Measurements from ENCODE around the gene NAV2. TPM values are rescaled to one million over a fixed set of nuclear protein-coding genes. Genes with fewer than 3 reads are reported as not detected.

Gene NAV2
- total and polyA plus RNA-seq, 12 donors: 6.9 to 34.7 (median 20.2) TPM

DNA sequence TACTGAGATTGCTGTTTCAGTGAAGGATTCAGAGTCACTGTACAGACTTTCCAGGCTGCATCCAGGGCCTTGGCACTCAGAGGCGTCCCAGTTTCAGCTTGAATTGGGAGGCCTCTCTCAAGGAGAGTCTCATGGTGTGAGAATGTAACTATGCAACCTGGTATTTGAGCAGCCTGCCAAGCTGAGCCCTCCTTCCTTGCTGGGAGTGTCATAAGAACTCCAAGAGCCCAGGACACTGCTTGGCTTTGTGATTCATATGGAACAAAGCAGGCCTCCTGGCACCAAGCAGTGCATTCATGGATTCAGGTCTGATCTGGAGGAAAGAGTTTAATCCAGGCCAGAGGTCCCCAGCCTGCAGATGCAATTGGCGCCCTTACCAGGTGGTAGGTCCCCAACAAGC lies 276.0 kb downstream of the NAV2 start:
- H3K4me3 ChIP-seq: no peak overlapping the region
- peaks cover 0 to 4% (median 0%) of the 10 kb centered on the region in 11 donors for H3K9me3 ChIP-seq
- intact Hi-C loops (cut with DNase I): no loop called here
- peak; percentile 41 to 90 (median 74) for ATAC-seq
- 23 to 34% methylated on average over 2 of the region's 2 CpGs for WGBS, 2 donors
- peak overlapping the region in 8 of 10 donors; percentile 5 to 71 (median 59) for H3K27ac ChIP-seq
- TF ChIP-seq, protein P1, sequence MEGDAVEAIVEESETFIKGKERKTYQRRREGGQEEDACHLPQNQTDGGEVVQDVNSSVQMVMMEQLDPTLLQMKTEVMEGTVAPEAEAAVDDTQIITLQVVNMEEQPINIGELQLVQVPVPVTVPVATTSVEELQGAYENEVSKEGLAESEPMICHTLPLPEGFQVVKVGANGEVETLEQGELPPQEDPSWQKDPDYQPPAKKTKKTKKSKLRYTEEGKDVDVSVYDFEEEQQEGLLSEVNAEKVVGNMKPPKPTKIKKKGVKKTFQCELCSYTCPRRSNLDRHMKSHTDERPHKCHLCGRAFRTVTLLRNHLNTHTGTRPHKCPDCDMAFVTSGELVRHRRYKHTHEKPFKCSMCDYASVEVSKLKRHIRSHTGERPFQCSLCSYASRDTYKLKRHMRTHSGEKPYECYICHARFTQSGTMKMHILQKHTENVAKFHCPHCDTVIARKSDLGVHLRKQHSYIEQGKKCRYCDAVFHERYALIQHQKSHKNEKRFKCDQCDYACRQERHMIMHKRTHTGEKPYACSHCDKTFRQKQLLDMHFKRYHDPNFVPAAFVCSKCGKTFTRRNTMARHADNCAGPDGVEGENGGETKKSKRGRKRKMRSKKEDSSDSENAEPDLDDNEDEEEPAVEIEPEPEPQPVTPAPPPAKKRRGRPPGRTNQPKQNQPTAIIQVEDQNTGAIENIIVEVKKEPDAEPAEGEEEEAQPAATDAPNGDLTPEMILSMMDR (IDR thresholded peaks at IDR 0.05): no peak
- H3K27me3 ChIP-seq: no peaks in the 10 kb centered on the region
- peak; percentile 18 to 22 for DNase-seq
- peaks cover 0 to 13% (median 0%) of the 10 kb centered on the region in 9 donors for H3K36me3 ChIP-seq
- peaks cover 0 to 37% (median 15%) of the 10 kb centered on the region in 9 donors for H3K4me1 ChIP-seq

DNA sequence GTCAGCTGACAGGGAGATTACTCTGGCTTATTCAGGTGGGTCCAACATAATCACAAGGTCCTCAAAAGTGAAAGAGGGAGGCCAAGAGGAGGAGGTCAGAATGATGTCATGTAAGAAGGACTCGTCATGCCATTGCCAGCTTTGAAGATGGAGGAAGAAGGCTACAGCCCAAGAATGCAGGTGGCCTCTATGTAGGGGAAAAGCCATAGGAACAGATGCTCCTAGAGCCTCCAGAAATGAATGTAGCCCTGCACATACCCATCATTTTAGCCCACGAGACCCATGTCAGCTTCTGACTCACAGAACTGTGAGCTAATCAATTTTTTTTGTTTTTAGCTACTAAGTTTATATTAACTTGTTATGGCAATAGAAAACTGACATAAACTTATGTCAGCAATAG lies 276.6 kb downstream of the NAV2 start:
- Histone ChIP-seq H3K4me3 (no peak overlapping the region), H3K36me3 (peaks cover 0 to 11% (median 0%) of the 10 kb centered on the region in 9 donors), H3K9me3 (peaks cover 0 to 4% (median 0%) of the 10 kb centered on the region in 11 donors), H3K4me1 (peaks cover 0 to 36% (median 15%) of the 10 kb centered on the region in 9 donors), H3K27me3 (no peaks in the 10 kb centered on the region), H3K27ac (peak overlapping the region in 6 of 10 donors; percentile 3 to 71 (median 62))
- TF ChIP-seq, protein P1 (IDR thresholded peaks at IDR 0.05): no peak
- no peak for ATAC-seq
- 83 to 93% methylated on average over 2 of the region's 2 CpGs for WGBS, 2 donors
- DNase-seq: no peak
- intact Hi-C loops (cut with DNase I): no loop called here

DNA sequence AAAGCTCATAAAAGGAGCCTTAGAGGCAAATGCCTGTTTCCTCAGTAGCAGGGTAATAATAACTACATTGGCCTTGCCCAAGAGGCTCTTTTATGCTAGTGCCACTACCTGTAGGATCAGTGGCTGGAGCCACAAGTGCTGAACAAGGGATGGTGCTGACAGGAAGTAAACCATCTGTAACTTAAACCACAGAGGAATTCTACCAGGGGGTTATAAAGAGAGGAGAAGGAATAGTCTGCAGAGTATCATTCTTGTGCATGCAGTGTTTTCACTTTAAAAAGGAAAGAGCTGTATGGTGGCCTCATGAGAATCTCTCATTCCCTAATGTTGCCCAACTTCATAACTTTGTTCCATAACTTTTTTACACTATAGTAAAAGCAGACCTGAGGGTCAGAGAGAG lies 279.5 kb downstream of the NAV2 start:
- peaks cover 2 to 52% (median 24%) of the 10 kb centered on the region in 9 donors for H3K4me1 ChIP-seq
- no peaks in the 10 kb centered on the region for H3K27me3 ChIP-seq
- peaks cover 0 to 10% (median 0%) of the 10 kb centered on the region in 9 donors for H3K36me3 ChIP-seq
- intact Hi-C loops (cut with DNase I): no loop called here
- DNase-seq (no peak), ATAC-seq (no peak)
- no peak overlapping the region for H3K4me3 ChIP-seq
- TF ChIP-seq, protein P1 (IDR thresholded peaks at IDR 0.05): no peak
- no peak overlapping the region for H3K27ac ChIP-seq
- peaks cover 0 to 4% (median 0%) of the 10 kb centered on the region in 11 donors for H3K9me3 ChIP-seq

DNA sequence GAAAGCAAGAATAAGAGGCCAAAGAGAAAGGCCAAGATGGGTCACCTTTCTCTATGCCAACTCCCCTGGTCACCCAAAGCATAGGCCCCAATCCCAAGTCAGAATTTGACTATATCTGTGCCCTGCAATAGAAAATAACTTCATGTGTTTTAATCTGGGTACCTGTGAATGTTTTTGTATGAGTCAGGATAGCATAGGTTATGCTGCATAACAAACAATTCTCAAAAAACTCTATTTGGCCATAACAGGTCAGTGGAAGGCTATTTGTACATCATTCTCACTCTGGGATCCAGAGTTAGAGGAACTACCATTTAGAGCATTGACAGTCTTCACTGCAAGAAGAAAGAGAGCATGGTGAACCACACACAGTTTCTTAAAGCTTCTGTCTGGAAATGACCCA lies 280.4 kb downstream of the NAV2 start:
- peaks cover 2 to 52% (median 21%) of the 10 kb centered on the region in 9 donors for H3K4me1 ChIP-seq
- peaks cover 0 to 4% (median 0%) of the 10 kb centered on the region in 11 donors for H3K9me3 ChIP-seq
- no peaks in the 10 kb centered on the region for H3K27me3 ChIP-seq
- TF ChIP-seq, protein P1 (IDR thresholded peaks at IDR 0.05): no peak
- no peak overlapping the region for H3K4me3 ChIP-seq
- H3K36me3 ChIP-seq: peaks cover 0 to 10% (median 0%) of the 10 kb centered on the region in 9 donors
- H3K27ac ChIP-seq: no peak overlapping the region
- intact Hi-C loops (cut with DNase I): no loop called here
- DNase-seq (no peak), ATAC-seq (no peak)

All from heart right ventricle (tissue), 16 donors.